Stimulated activated CD8-positive, alpha-beta memory T cell treated with anti-CD3 and anti-CD28 coated beads, Interleukin-7, amount 100 ng/mL, for 1 hour (primary cell): ENCODE results near the gene TSC22D3.
"Not testable (repeated sequence)": the region's sequence is repeated elsewhere in the genome, so short reads cannot be mapped to it uniquely, and the experiment has no call there.

Experiments
- DNase-seq, 2 donors: peaks; one replicate each; pipeline ENCODE4 v3.0.0-alpha.2; 2020; ENCODE audit warnings: low read depth in 2 of 2

TSC22D3 gene

GRCh38 chrX:107682256-107682655 is 93.3 kb downstream of the TSC22D3 start:
- DNase-seq: no peak

GRCh38 chrX:107678957-107679740 is 96.4 kb downstream of the TSC22D3 start:
- DNase-seq: no peak

GRCh38 chrX:107677909-107678308 is 97.7 kb downstream of the TSC22D3 start:
- no peak for DNase-seq

GRCh38 chrX:107677501-107677901 is 98.1 kb downstream of the TSC22D3 start:
- DNase-seq: no peak

- no peak for DNase-seq
Observed at GRCh38 chrX:107676559-107677378, 98.8 kb downstream of the TSC22D3 start.

- no peak for DNase-seq
Observed at GRCh38 chrX:107675823-107676555, 99.6 kb downstream of the TSC22D3 start.

GRCh38 chrX:107675365-107675654 is 100.3 kb downstream of the TSC22D3 start:
- DNase-seq: no peak

- no peak for DNase-seq
Observed at GRCh38 chrX:107674480-107675364, 100.9 kb downstream of the TSC22D3 start.

- peak; percentile 76 to 80 for DNase-seq
Observed at GRCh38 chrX:107673933-107674479, 101.6 kb downstream of the TSC22D3 start.

GRCh38 chrX:107673431-107673830 is 102.2 kb downstream of the TSC22D3 start:
- no peak for DNase-seq

GRCh38 chrX:107672955-107673378 is 102.6 kb downstream of the TSC22D3 start:
- DNase-seq: peak; percentile 39 to 57

GRCh38 chrX:107671256-107671655 is 104.3 kb downstream of the TSC22D3 start:
- DNase-seq: not testable (repeated sequence)

GRCh38 chrX:107669885-107670628 is 105.5 kb downstream of the TSC22D3 start:
- no peak for DNase-seq

GRCh38 chrX:107669261-107669660 is 106.3 kb downstream of the TSC22D3 start:
- no peak for DNase-seq

GRCh38 chrX:107668710-107669109 is 106.9 kb downstream of the TSC22D3 start:
- DNase-seq: not testable (repeated sequence)

- no peak for DNase-seq
Observed at GRCh38 chrX:107667426-107667825, 108.2 kb downstream of the TSC22D3 start.

GRCh38 chrX:107666931-107667330 is 108.7 kb downstream of the TSC22D3 start:
- DNase-seq: no peak
